Ishikawa (cell line): ENCODE data around the gene YBX1.

Experiments
- CEBPB ChIP-seq: IDR thresholded peaks from 2 replicates; pipeline ENCODE4 v1.6.1; 2012
- CREB1 ChIP-seq: IDR thresholded peaks from 2 replicates; pipeline ENCODE4 v1.6.1; 2012; ENCODE audit warnings: low read depth
- EGR1 ChIP-seq: IDR thresholded peaks from 2 replicates; pipeline ENCODE4 v1.6.1; 2012
- EP300 ChIP-seq: IDR thresholded peaks from 2 replicates; pipeline ENCODE4 v1.6.1; 2012; ENCODE audit warnings: borderline replicate concordance
- FOXM1 ChIP-seq: IDR thresholded peaks from 2 replicates; pipeline ENCODE4 v1.6.1; 2012; ENCODE audit warnings: low read depth, borderline replicate concordance
- NFIC ChIP-seq: IDR thresholded peaks from 2 replicates; pipeline ENCODE4 v1.6.1; 2012
- RAD21 ChIP-seq: IDR thresholded peaks from 2 replicates; pipeline ENCODE4 v1.6.1; 2012; ENCODE audit warnings: low read depth
- TAF1 ChIP-seq: IDR thresholded peaks from 2 replicates; pipeline ENCODE4 v1.6.1; 2012; ENCODE audit warnings: low read depth, mild to moderate bottlenecking
- TCF12 ChIP-seq: IDR thresholded peaks from 2 replicates; pipeline ENCODE4 v1.6.1; 2012; ENCODE audit warnings: low read depth
- TEAD4 ChIP-seq: IDR thresholded peaks from 2 replicates; pipeline ENCODE4 v1.6.1; 2012
- YY1 ChIP-seq: IDR thresholded peaks from 2 replicates; pipeline ENCODE4 v1.6.1; 2012; ENCODE audit warnings: low read depth
- ZBTB7A ChIP-seq: IDR thresholded peaks from 2 replicates; pipeline ENCODE4 v1.6.1; 2012; ENCODE audit warnings: low read depth
- TF ChIP-seq, protein P1 (sequence below): IDR thresholded peaks from 2 replicates; pipeline ENCODE4 v1.6.1; 2012
- TF ChIP-seq, protein P2 (sequence below): IDR thresholded peaks from 2 replicates; pipeline ENCODE4 v1.6.1; 2012
- TF ChIP-seq, protein P3 (sequence below): IDR thresholded peaks from 2 replicates; pipeline ENCODE4 v1.6.1; 2012; ENCODE audit warnings: low read depth, mild to moderate bottlenecking

YBX1 gene

DNA sequence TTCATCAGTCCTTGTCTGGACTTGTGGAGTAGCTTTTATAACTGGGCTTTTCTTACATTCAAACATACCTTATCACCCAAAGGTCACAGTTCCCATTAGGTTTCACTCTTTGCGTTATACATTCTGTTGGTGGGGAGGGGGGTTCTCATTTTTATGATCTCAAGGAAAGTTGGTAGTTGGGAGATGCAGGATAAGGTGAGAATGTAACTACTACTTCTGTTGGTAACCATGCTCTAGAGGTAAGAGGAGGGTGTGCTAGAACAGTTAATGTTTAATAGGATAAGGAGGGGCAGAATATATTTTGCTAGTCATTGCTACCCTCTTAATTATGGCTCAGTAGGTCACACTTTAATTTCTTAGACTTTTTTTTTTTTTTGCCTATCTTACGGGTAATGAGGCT lies 10.7 kb downstream of the YBX1 start:
- TF ChIP-seq FOXM1 (no peak), EP300 (no peak), YY1 (no peak), EGR1 (no peak), CEBPB (no peak), TAF1 (no peak), CREB1 (no peak)

DNA sequence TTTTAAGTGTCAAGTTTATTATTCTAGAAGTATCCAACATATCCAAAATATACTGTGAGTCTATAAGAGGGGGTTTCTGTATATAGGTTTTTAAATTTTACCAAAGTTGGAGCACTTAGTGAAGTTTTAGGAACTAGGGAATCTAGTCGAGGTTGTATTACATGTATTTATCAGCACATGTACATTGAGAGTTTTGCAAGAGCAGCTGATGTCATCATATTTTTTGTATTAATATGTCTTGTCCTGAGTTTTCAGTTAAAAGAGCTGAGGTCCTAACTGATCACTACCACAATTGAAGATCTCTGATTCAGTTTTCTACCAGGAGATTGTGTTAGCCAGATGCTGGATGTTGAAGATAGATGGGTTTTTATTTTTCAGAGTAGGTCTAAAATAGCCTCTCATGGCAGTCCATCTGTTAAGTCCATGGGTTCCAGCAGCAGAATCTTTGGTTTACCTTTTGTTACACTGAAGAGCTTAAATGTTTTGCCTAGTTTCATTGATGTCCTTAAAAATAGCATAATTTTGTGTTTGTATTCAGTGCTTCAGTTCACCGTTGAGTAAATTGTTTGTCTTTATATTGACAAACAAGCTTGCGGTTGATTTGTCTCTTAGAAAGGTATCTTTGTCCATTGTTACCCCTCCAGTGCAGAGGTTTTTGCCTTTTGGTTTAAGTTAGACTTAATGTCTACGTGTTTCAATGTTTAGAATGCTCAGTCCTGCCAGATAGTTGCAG lies 16.0 kb downstream of the YBX1 start:
- TF ChIP-seq, protein P1, sequence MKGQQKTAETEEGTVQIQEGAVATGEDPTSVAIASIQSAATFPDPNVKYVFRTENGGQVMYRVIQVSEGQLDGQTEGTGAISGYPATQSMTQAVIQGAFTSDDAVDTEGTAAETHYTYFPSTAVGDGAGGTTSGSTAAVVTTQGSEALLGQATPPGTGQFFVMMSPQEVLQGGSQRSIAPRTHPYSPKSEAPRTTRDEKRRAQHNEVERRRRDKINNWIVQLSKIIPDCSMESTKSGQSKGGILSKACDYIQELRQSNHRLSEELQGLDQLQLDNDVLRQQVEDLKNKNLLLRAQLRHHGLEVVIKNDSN = no peak
- TF ChIP-seq TEAD4 (no peak), CEBPB (no peak), TAF1 (no peak), ZBTB7A (no peak), YY1 (no peak), CREB1 (no peak), NFIC (no peak), RAD21 (no peak), FOXM1 (no peak), EP300 (no peak), EGR1 (no peak), TCF12 (no peak)
- TF ChIP-seq, protein P2, sequence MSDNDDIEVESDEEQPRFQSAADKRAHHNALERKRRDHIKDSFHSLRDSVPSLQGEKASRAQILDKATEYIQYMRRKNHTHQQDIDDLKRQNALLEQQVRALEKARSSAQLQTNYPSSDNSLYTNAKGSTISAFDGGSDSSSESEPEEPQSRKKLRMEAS = no peak
- TF ChIP-seq, protein P3, sequence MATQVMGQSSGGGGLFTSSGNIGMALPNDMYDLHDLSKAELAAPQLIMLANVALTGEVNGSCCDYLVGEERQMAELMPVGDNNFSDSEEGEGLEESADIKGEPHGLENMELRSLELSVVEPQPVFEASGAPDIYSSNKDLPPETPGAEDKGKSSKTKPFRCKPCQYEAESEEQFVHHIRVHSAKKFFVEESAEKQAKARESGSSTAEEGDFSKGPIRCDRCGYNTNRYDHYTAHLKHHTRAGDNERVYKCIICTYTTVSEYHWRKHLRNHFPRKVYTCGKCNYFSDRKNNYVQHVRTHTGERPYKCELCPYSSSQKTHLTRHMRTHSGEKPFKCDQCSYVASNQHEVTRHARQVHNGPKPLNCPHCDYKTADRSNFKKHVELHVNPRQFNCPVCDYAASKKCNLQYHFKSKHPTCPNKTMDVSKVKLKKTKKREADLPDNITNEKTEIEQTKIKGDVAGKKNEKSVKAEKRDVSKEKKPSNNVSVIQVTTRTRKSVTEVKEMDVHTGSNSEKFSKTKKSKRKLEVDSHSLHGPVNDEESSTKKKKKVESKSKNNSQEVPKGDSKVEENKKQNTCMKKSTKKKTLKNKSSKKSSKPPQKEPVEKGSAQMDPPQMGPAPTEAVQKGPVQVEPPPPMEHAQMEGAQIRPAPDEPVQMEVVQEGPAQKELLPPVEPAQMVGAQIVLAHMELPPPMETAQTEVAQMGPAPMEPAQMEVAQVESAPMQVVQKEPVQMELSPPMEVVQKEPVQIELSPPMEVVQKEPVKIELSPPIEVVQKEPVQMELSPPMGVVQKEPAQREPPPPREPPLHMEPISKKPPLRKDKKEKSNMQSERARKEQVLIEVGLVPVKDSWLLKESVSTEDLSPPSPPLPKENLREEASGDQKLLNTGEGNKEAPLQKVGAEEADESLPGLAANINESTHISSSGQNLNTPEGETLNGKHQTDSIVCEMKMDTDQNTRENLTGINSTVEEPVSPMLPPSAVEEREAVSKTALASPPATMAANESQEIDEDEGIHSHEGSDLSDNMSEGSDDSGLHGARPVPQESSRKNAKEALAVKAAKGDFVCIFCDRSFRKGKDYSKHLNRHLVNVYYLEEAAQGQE = no peak

DNA sequence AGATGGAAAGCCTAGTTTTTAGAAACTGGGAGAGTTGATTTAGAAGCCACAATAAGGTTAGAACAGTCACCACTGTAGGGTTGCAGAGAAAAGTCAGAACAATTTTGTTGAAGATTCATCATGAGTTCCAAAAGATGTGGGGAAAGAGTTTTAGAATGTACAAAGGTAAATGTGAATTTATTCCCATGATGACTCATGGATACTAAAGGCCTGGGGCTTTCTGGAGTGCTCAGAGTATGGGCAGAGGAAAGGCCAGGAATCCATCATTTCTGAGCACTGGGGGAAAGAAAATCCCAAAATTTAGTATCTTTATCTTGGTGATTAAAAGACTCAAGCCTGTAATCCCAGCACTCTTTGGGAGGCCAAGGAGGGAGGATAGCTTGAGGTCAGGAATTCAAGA lies 17.8 kb downstream of the YBX1 start:
- TF ChIP-seq, protein P2 = no peak
- no peak for TF ChIP-seq EP300
- no peak for TF ChIP-seq CREB1
- TF ChIP-seq TEAD4 = no peak
- TF ChIP-seq RAD21 = no peak
- no peak for TF ChIP-seq EGR1
- no peak for TF ChIP-seq FOXM1
- TF ChIP-seq, protein P3 = no peak
- TF ChIP-seq, protein P1 = no peak
- TF ChIP-seq TCF12 = no peak
- TF ChIP-seq CEBPB = no peak
- no peak for TF ChIP-seq NFIC

DNA sequence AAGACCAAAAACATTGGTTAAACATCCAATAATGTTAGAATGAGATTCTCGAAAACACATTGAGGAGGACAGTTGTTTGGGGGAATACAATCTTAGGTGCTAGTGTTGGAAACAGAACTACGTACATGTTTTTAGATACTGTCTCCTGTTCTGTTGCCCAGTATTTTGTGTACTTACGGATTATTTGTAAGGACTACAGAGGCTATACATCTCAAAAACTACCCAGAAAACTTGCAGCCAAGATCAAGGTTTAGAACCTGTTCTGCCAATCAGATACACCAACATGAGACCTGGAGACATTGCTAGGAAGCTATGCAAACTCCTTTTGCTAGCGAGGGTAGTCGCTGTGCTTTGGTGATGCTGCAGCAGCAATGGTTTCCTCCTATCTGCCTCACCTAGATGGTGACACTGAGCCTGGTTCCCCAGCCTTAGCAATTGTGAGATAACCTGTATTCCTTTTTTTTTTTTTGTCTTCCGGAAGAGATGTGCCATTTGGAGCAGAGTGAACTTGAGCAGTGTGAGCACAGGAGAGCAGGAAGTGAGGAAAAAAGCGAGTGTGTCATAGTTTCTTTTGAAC lies 21.8 kb downstream of the YBX1 start:
- TF ChIP-seq NFIC (no peak), TCF12 (no peak), FOXM1 (no peak), ZBTB7A (no peak), CEBPB (no peak)
- TF ChIP-seq, protein P3 = no peak
- TF ChIP-seq, protein P1 = no peak
